ENCODE measurements around the gene LGALS3BP.
"Not testable (repeated sequence)": the region's sequence is repeated elsewhere in the genome, so short reads cannot be mapped to it uniquely, and the experiment has no call there.

GRCh38 chr17:79021929-79022328 is 42.2 kb upstream of the LGALS3BP start:
- TF ChIP-seq CTCF (IDR thresholded peaks at IDR 0.05); POLR2AphosphoS5 (IDR thresholded peaks at IDR 0.05; ENCODE audit: low read depth, low read length); SIN3A (IDR thresholded peaks at IDR 0.05; ENCODE audit: borderline replicate concordance, insufficient read depth, low read depth, low read length); TCF7L2 (IDR thresholded peaks at IDR 0.05; ENCODE audit: low read depth, low read length): not testable (repeated sequence)

Data from Panc1 (cell line).